ENCODE results near the gene UCK2. TPM values are rescaled to one million over a fixed set of nuclear protein-coding genes. Genes with fewer than 3 reads are reported as not detected.

The UCK2 gene
- total and polyA plus RNA-seq, 2 of the 8 experiments (the other 6 are each of a cell fraction or from before 2014, with no cell fraction given): 103 to 109 TPM

DNA sequence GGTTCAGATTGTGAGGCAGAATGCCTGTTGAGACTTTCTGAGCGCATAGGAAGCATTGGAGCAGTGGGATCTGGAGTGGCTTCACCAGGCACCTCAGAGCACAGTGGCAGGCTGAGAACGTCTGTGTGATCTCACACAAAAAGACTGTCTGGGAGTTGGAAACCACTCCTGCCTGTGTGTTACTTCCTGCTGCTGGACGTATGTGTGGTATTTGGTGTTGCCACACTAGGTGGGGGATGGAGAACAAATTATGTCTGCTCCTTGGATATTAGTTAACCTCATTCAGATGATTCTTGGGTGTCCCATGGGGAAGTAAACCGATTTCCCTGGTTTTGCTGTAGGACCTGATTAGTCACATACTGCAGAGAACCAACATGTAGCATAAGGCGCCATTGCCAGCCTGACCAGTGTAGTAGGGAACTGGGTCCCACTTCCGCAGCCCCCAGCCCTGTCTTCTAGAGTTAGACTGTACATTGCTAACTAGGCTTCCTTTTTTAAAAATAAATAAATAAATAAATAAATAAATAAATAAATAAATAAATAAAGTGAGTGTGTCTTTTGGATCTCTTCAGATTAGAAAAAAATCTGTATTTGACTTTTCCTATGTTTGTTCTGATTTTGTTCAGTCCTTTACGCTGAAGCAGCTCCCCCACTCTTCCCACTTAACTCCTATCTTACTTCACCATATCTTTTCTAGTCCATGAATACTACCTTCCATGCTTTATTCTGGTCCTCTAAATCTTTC lies 26.9 kb downstream of the UCK2 start (continued):
- TF ChIP-seq SAP30 (IDR thresholded peaks at IDR 0.05; ENCODE audit: insufficient read depth, insufficient replicate concordance, low read length): no peak
- no peak for TF ChIP-seq JUN (IDR thresholded peaks at IDR 0.05; ENCODE audit: low read depth, low read length)
- no peak for TF ChIP-seq TAF1 (IDR thresholded peaks at IDR 0.05; ENCODE audit: low read depth, low read length)
- TF ChIP-seq TAF7 (optimal IDR thresholded peaks at IDR 0.05; ENCODE audit: borderline replicate concordance, low read depth, low read length): no peak
- TF ChIP-seq JUND (IDR thresholded peaks at IDR 0.05; ENCODE audit: low read length): no peak
- TF ChIP-seq RBBP5 (IDR thresholded peaks at IDR 0.05; ENCODE audit: borderline replicate concordance, low read depth, low read length): no peak

All from H1 (cell line).